IMR-90 (cell line): Measurements from ENCODE around the gene LYRM4.
"Not testable (repeated sequence)": the region's sequence is repeated elsewhere in the genome, so short reads cannot be mapped to it uniquely, and the experiment has no call there.

Experiments
- CEBPB ChIP-seq: IDR thresholded peaks from 2 replicates; pipeline ENCODE4 v1.6.1; 2012; ENCODE audit warnings: low read depth, low read length, improper control_type of control experiment
- CTCF ChIP-seq: conservative IDR thresholded peaks from 2 replicates; pipeline ENCODE4 v1.5.1; 2012; ENCODE audit warnings: mild to moderate bottlenecking, low read depth, low read length, improper control_type of control experiment
- MAZ ChIP-seq: IDR thresholded peaks from 2 replicates; pipeline ENCODE4 v1.6.1; 2012; ENCODE audit warnings: low read depth, mild to moderate bottlenecking, low read length, improper control_type of control experiment, moderate library complexity, borderline replicate concordance
- MXI1 ChIP-seq: IDR thresholded peaks from 2 replicates; pipeline ENCODE4 v1.6.1; 2012; ENCODE audit warnings: low read depth, mild to moderate bottlenecking, low read length, moderate library complexity, borderline replicate concordance
- POLR2A ChIP-seq: IDR thresholded peaks from 2 replicates; pipeline ENCODE4 v1.6.1; 2012; ENCODE audit warnings: mild to moderate bottlenecking, low read depth, low read length
- RAD21 ChIP-seq: IDR thresholded peaks from 2 replicates; pipeline ENCODE4 v1.6.1; 2012; ENCODE audit warnings: low read length, improper control_type of control experiment
- RCOR1 ChIP-seq: IDR thresholded peaks from 2 replicates; pipeline ENCODE4 v1.6.1; 2012; ENCODE audit warnings: mild to moderate bottlenecking, low read length, improper control_type of control experiment; ENCODE audit not compliant: insufficient replicate concordance
- RFX5 ChIP-seq: IDR thresholded peaks from 2 replicates; pipeline ENCODE4 v1.8.0; 2012; ENCODE audit warnings: low read depth, mild to moderate bottlenecking, low read length, moderate library complexity
- SMC3 ChIP-seq: fragments of 150-350 bp; IDR thresholded peaks from 2 replicates; pipeline ENCODE4 v1.6.1; 2016; ENCODE audit warnings: low read depth, mild to moderate bottlenecking, antibody characterized with exemption, low read length, moderate library complexity
- USF2 ChIP-seq: fragments of 150-350 bp; IDR thresholded peaks from 2 replicates; pipeline ENCODE4 v1.6.1; 2017; ENCODE audit warnings: mild to moderate bottlenecking, antibody characterized with exemption, low read length, low read depth

- TF ChIP-seq CTCF, MXI1, CEBPB, RCOR1, POLR2A, RFX5, SMC3, MAZ, USF2, RAD21: not testable (repeated sequence)
Observed at GRCh38 chr6:5120543-5120942, 140.2 kb downstream of the LYRM4 start.
